IPS-NIHi7 (cell line): ENCODE results near the gene CHMP6.
"Not testable (repeated sequence)": the region's sequence is repeated elsewhere in the genome, so short reads cannot be mapped to it uniquely, and the experiment has no call there.

Experiments
- DNase-seq: peaks from one replicate; pipeline ENCODE4 v3.0.0; 2012; ENCODE audit warnings: mixed read lengths; ENCODE audit errors: extremely low spot score

Gene CHMP6

DNA sequence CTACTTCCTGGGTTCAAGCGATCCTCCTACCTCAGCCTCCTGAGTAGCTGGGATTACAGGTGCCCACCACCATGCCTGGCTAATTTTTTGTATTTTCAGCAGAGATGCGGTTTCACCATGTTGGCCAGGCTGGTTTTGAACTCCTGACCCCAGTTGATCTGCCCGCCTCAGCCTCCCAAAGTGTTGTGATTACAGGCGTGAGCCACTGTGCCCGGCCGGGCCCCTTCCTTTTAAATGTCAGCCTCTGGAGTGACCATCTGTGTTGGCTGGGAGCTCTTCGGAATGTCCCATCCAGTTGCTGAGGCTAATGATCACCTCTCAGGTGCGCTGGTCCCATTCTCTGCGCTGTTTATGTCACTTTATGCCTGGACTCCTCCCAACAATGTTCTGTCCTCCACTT, 38.7 kb downstream of the CHMP6 start:
- not testable (repeated sequence) for DNase-seq

DNA sequence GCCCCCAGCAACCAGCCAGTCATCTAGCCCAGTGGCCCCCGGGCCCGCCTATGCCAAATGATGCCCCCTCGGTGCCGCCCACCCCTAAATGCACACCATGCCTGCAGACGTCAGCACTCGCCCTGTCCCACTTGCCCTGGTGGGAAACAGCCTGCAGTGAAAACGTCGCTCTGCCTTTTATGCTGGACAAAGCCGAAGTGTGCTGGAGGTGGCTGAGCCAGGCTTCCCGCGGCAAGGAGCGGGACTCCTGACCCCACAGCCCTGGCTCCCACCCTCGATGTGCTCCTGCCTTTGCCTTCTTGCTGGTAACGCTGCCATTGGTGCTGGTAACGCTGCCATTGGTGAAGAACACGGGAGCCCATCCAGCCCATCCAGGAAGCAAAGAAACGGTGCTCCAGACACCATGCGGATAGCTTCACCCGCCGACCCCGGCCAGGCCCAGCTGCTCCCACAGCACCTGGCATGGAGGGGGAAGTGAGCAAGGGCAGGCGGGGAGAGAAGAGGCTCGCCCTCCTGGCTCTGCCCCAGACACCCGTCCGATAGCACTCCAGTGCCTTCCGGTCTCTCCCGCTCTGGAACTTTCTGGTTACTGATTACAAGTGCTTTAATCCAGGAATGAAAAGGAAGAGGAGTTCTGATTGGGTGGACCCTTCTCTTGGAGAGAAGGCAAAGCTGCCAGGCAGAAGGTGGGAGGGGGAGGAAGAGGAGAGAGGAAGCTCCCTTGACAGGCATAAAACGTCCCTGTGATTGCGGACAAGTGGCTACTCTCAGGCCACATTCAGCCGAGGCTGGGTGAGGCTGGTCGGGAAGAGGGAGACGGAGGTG, 39.3 kb downstream of the CHMP6 start:
- no peak for DNase-seq

DNA sequence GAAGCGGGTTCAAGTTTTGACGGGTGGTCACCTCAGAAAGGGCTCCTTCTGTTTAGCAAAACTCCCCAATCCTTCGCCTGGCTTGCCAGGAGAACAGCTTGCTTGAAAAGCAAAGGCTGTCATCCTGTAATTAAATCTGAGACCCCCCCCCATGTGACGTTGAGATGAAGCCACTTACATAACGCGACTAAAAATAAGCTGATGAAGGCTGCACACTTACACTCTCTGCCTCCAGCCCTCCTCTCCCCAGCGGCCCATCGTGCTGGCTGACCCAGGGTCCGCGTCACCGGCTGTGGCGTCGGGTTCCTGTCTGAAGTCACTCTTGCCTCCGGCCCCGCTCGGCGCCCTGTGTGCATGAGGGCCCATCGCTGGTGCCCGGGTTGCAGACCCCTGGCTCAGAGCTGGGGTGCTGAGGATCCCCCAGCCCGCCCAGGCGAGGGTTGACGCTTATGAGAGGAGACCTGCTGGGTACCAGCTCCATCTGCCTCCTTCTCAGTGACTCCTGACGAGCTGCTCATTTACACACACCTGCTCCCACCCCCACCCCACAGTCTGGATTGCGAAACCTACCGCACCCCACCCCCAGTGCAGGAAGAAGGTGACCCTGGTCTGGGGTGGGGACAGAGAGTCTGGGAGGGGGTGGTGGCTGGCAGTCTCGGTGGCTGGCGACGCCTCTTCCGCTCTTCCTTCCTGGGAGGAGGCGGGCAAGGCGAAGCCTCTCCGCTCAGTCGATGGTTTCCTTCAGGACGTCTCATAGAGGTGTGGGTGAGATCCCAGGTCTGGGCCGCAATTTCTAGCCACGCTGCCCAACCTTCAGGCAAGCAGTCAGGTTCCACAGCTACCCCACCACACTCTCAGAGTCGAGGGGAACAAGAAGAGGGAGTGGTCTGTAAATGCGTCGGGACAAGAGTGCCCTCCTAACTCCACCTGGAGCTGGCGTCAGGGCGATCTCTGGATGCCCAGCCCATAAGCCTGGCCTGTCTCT, 40.2 kb downstream of the CHMP6 start:
- DNase-seq: no peak

DNA sequence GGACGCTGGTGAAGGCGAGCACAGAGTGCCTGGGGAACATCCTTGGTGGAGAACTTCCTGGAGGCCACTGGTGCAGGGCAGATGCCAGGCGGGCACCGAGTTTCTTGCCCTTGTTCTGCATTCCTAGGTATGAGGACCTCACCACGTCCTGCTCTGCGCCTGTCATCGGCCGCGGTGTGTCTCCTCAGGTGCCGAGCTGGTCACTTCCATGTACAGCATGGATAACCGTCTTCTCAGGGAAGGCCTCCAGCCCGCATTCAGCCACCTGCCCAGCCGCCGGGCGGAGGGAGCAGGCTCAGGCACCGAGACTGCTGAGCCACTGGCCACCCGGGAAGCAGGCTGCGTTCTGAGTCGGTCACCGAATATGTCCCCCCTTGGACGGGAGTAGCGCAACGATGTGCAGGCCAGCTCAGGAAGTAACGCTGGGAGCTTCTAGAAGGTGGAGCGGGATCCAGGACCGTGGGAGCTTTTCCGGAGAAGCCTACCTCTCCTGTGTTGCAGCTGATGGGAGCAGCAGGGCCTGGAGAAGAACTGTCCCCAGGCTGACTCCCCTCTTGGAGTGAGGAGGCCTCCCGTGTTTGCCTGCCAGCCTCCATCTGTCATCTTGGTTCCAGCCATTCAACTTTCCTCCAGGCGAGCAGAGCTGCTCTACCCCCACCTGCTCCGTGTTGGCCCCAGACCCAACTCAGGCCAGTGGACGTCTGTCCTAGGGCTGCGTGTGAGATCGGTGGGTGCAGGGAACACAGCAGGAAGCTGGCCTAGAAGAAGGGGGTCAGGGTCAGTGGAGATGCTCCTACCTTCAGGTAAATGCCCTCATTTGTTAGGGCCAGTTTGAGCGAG, 41.2 kb downstream of the CHMP6 start:
- DNase-seq: no peak

DNA sequence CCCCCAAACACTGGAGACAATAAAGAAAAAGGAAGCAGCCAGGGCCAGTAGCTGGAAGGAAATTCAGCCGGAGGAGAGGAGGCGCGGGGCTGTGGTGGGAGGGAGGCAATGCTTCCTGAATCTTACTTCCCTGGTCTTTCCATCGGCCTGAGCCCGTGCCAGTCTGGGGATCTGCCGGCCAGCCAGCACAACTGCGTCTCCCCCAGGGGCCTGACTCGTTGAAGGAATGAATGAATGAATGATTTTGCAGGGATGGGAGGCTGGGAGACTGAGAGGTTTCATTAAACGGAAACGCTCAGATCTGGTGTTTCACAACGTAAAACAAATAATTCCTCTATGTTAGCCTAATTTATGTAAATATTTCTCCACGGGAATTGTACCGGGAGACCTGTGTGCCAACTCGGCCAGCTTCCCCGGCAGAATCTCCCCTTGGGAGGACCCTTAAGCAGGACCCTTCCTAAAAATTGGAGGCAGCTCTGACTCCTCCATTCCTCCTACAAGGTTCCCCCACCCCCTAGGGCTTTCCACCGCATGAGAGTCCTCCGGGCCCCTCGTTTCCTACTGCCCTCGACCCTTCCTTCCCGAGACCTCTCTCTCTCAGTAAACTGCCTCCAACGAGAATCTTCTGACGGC, 42.0 kb downstream of the CHMP6 start:
- no peak for DNase-seq

DNA sequence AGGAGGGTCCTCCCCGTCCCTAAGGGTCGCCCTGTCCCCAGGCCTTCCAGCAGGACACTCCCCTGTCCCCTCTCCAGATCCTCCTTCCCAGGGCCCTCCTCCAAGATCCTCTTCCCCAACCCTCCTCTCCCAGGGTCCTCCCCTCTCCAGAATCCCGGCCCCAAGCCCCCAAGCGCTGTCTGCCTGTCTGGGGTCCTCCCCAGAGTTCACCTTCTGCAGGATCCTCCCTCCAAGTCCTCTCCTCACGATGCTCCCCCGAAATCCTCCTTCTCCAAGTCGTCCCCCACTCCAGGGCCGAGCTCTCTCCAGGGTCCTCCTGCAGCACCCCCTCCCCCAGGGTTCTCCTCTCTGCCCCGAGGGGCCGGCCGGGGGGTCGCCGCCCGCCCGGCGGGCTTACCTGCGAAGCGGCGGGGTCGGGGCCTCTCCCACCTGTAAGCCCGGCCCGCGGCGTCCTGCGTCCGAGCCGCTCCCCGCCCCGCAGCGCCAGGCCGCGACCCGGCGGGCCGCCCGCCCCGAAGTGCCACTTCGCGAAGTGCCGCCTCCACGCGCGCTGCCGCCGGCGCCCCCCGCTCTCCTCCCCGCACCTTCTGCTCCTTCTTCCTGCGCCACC, 42.6 kb downstream of the CHMP6 start:
- DNase-seq: no peak

DNA sequence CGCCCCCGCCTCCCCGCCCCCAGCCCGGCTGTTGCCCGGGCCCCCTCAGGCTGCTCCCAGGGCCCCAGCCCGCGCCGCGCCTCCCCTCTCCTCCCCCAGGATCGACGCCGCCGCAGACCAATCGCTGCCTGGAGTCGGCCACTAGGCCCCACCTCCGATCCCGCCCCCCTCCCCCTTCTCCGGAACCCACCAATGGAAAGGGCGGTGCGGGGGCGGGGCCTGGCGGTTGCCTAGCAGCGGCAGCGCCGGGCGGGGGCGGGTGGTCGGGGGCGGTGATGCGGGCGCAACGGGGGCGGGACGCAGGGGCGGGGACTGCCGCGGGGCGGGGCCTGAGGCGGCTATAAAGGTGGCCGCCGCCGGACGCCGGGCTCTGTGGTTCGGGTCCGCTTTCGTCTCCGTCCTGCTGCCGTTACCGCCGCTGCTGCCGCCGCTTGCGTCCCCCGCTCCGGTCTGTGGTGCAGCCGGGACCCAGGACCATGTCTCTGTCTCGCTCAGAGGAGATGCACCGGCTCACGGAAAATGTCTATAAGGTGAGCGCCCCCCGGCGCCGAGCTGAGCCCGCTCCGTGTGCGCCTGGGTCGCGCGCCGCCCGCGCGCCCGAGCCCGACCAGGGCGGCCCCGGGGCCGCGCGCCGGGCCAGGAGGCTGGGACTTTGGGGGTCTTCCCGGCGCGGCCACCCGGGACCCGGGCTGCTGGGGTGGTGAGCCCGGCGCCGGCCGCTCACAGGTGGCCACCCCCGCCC, 43.3 kb downstream of the CHMP6 start, which contains the start of gene BAIAP2:
Gene BAIAP2, plus strand, starts transcription at position 373 of the 742 bp plus-strand sequence. Its CDS starts 104 bp downstream, at position 477.
- DNase-seq: peak; percentile 100

DNA sequence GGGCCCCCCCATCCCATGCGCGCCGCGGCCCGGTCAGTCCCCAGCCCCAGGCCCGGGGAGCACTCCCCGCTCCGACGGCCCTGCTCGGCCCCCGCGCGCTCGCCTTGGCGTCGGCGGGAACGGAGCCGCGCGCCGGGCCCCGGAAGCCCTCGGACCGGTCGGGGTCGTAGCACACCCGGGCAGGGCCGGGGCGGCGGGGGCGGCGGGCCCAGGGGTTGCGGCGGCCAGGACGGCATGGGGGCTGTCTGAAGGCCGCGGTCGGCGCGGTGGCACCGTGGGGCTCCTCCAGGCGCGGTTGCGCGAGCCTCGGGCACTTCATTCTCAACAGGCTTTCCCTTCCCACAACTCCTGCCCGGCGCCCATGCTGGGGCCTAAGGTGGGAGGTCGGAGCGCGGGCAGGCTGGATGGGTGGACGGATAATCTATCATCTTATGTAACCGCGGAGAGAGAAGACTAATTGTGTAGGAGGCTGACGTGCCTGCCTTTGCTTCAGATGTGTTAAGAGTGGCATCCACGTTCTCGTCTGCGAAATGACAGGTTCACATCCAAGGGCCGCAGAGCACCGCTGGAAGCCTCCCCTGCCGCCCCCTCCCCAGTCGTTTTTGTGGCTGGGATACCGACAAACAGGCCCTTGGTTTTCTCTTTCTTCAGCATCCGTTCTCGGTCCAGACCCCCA, 44.0 kb downstream of the CHMP6 start:
- no peak for DNase-seq

DNA sequence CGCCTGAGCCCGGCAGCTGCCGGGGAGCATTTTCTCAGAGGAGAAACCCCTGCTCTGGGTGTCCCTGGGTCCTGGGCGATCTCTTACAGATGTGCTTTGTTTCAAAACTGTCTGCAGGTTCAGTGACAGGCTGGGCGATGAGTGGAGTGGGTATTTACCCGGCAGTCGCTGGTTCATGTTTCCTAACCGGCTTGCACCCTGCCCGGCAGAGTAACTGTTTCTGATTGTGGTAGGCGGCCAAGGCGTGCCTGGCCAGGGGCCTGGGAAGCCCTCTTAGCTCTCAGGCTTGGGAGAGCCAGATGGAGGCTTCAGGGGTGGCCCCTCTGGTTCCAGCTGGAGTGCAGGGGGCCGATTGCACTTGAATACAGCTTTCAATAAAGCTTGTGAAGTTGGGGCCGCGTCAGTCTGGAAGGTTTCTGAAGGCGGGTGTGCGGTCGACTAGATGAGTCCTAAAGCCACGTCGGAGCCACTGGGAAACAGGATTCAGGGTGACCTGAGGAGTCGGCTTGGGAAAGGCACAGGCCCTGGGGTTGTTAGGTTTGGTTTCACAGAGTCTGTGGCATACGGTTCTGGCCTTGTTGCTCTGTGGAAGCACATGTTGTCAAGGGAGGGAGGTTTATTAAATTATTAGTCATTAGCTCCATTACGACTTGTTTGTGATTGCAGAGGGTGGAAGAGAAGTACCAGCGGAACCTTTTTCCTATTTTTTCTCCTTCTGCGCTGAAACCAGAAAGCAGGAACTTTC, 44.7 kb downstream of the CHMP6 start:
- no peak for DNase-seq

DNA sequence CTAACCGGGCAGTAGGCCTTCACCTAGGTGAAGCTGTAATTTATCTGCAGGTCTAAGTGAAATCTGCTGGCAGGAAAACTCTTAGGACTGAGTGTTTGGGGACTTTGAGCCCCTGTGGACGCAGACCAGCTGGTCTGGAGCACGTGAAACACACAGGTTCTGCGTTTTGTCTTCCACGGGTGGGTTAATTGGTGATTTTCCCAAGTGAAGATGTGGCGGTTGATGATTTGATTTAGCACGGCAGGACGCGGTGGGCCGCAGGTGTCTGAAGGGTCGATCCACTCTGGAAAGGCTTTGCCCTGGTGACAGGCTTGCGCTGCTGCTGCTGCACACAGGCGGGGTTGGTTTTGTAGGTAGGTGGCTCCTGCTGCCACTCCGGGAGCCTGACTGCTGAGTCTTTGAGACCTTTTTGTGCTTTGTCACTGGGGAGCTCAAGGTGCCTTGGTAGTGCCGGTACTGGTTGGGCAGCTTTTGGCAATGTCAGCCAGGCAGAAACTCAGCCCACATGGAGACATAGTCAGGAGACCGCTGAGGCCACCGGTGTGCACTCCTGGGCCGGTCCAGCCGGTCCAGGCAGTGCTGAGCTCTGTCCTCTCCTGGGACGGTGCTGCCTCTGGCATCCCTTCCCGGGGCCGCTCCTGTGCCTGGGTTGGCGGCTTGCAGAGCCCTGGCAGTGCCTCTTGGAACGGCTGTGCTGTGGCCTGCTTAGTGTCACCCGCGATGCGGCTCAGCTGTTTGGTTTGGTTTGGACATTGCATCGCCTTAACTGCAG, 45.6 kb downstream of the CHMP6 start:
- no peak for DNase-seq

DNA sequence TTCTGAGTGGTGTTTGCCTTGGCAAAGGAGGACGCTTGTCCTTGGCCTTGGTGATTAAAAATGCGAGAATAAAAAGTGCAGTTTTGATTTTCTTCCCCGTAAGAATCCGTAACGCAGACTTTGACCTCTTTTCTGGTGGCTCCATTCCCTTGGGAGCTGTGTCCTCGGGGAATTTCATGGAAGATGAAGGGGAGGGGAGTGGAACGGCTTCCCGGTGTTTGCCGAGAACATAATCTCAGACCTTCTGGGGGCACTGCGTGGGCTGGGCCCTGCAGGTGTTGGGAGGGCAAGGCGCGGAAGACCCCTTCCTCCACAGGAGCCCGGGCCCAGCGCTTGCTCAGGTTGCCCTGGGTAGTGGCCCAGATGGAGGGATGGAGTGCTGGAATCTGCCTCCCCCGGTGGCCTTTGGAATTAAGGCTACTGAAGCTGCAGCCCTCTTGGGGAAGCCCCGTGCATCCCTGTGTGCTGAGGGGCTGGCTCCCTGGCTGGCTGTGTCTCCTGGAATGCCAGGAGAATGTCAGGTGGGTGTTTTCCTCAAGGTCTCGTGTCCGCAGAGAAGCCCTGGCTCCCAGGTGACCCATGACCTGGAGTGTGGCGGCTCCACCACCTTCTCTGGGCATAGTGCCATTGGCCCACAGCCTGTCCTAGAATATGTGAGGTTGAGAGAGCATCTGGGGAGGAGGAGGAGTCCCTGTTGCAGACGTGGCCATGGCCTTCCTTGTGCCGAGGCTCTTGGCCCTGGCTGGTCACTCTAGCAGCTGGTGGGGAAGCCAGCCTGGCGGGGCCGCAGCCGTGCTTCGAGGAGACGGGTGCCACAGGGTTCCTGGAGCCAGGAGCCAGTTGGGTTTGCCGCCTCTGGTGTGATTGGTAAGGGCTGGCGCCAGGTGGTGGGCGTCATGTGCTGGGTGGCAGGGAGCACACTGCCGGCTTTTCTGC, 46.4 kb downstream of the CHMP6 start:
- DNase-seq: no peak

DNA sequence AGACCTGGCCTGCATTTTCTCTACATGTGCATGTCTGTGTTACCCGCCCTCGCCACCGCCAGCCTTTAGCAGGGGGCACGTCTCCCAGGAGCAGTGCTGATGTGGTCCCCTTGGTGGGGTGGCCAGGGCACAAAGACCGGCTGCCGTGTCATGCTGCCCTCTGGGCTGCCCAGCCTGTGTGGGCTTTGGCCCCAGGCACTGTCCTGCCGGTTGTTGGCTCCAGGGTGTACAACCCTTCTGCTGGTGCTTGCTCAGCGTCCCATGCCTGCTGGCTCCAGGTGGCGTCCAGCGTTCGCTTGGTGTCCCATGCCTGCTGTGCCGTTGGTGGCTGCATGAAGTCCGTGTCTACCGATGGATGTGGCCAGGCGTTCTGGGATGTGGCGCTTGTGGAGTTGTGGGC, 47.5 kb downstream of the CHMP6 start:
- DNase-seq: no peak

DNA sequence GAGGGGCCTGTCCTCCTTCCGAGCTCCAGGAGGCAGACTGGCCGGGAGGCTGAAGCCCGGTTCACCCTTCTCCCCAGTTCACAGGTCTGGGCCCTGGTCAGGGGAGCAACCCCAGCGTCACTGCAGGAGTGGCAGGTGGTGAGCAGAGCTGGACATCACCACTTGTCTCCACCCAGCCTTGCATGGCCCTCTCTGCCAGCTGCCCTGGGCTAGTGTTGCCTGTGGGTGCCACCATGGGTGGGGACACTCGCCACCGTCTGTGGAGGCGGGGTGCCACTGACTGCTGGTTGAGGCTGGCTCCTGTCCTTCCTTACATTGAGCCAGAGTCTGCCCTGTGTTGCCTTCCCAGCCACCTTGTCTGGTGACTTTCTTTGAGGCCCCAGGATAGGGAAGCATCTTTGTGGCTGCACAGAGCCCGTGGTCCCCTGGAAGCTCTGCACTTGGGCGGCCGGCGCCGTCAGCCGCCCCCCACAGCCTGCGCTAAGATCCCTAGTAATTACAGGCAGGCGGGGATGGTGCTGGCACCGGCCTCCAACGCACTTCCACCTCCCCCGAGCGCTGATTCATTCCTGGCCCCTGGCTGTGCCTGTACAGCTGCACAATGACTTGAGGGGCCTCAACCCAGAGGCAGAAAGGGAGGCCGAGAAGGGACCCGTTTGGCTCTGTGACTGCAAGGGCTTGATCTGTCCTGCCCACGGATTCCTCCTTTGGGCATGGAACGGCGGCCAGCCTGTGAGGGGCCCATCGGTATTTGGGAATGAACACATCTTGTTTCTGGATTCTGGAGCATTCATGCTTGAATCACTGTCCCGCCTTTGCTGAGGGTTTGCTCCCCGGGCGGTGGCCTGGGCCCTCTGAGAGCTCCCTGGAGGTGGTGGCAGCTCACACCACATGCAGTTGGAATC, 48.5 kb downstream of the CHMP6 start:
- DNase-seq: no peak

DNA sequence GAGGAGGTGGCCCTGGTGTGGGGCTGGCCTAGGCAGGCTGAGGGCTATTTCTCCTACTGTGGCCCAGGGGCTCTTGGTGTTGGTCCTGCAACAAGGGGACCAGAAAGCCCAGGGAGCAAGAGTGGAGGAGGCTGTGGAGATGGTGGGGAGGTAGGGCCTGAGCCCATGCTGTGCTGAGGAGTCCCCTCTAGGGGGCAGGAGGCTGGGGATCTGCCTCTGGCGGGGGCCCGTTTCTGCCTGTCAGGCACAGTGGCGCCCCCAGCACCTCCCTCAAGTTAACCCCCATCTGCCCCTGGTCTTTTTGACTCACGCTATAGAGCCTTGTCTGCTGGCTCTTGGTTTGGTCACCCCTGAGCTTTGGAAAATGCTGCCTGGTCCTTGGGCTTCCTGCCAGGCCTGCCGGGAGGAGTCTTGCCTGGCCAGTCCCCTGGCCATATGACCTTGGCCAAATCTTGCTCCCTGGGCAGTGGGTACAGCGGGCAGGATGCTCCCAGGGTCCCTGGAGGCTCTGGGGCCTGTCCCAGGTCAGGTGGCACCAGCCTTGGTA, 49.2 kb downstream of the CHMP6 start:
- peak; percentile 79 for DNase-seq

DNA sequence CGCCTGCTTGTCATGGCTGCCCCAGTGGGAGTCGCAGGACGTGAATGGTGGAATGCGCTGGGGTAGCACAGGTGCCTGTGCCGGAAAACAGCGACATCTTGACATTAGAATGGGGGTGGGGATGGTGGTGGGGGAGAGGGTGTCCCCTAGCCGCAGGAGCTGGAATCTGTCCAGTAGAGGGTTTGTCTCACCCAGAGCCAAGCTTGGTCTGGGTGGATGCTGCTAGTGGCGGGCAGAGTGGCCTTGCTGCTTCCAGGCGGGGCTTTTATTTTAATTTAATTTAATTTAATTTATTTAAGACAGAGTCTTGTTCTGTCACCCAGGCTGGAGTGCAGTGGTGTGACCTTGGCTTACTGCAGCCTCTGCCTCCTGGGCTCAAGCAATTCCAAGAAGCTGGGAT, 51.0 kb downstream of the CHMP6 start:
- no peak for DNase-seq
